PC-3 (cell line): ENCODE measurements around the gene GULP1. TPM values are rescaled to one million over a fixed set of nuclear protein-coding genes. Genes with fewer than 3 reads are reported as not detected.

Source experiments
- ATAC-seq: fragments of 200-7000 bp; cut with Tn5 transposase; 2 replicates; pipeline ENCODE4 v1.9.1; 2020; ENCODE audit warnings: mild to moderate bottlenecking, moderate library complexity
- BruUV-seq: library from RNA; stranded (reverse); fragments of 400-500 nt; replicated peaks from 2 replicates; lab custom pipeline; 2021; lab: Mats Ljungman, UMichigan
- CTCF ChIA-PET: fragments of 300-600 bp; sonication (Branson Sonifier 250); formaldehyde crosslinking; loops from one replicate; lab custom pipeline; 2022; ENCODE audit warnings: antibody characterized with exemption; lab: Charles Lee
- POLR2A ChIA-PET: fragments of 300-600 bp; sonication (Branson Sonifier 250); formaldehyde crosslinking; loops from one replicate; lab custom pipeline; 2022; ENCODE audit warnings: antibody characterized with exemption; ENCODE audit not compliant: unreplicated experiment; lab: Charles Lee
- DNase-seq: peaks from one replicate; pipeline ENCODE4 v3.0.0-alpha.2; 2015
- H2AFZ ChIP-seq: fragments of 300-600 bp; sonication (generic); 2 replicates; pipeline ENCODE4 v1.6.0; 2016; ENCODE audit warnings: antibody characterized with exemption, low read length
- H3F3A ChIP-seq: fragments of 300-600 bp; sonication (generic); one replicate; pipeline ENCODE4 v1.6.0; 2017; ENCODE audit warnings: antibody characterized with exemption, low read length, control low read depth, mild to moderate bottlenecking; ENCODE audit not compliant: unreplicated experiment
- H3K27ac ChIP-seq: fragments of 300-600 bp; sonication (generic); 2 replicates; pipeline ENCODE4 v1.5.1; 2016; ENCODE audit warnings: mild to moderate bottlenecking, low read length
- H3K27me3 ChIP-seq: fragments of 300-600 bp; sonication (generic); 2 replicates; pipeline ENCODE4 v1.6.1; 2016; ENCODE audit warnings: low read length, mixed read lengths
- H3K36me3 ChIP-seq: fragments of 300-600 bp; sonication (generic); 2 replicates; pipeline ENCODE4 v1.6.1; 2016; ENCODE audit warnings: low read depth, mixed run types, low read length, mixed read lengths
- H3K4me1 ChIP-seq: fragments of 300-600 bp; sonication (generic); 2 replicates; pipeline ENCODE4 v1.5.1; 2016; ENCODE audit warnings: low read length; ENCODE audit not compliant: insufficient read depth
- H3K4me2 ChIP-seq: fragments of 300-600 bp; sonication (generic); 2 replicates; pipeline ENCODE4 v1.6.0; 2016; ENCODE audit warnings: low read length
- H3K4me3 ChIP-seq: fragments of 300-600 bp; sonication (generic); 2 replicates; pipeline ENCODE4 v1.5.1; 2016; ENCODE audit warnings: mild to moderate bottlenecking, low read length, mixed read lengths
- H3K79me2 ChIP-seq: fragments of 300-600 bp; sonication (generic); 2 replicates; pipeline ENCODE4 v1.6.1; 2017; ENCODE audit warnings: low read length, mixed read lengths
- H3K9ac ChIP-seq: fragments of 300-600 bp; sonication (generic); 2 replicates; pipeline ENCODE4 v1.6.0; 2016; ENCODE audit warnings: mild to moderate bottlenecking, low read length
- H3K9me2 ChIP-seq: fragments of 300-600 bp; sonication (generic); replicated peaks from 2 replicates; pipeline ENCODE4 v1.6.1; 2016; ENCODE audit warnings: mixed run types, low read length, mixed read lengths
- H3K9me3 ChIP-seq: fragments of 300-600 bp; sonication (generic); 2 replicates; pipeline ENCODE4 v1.6.1; 2016; ENCODE audit warnings: low read length, mixed read lengths
- H4K20me1 ChIP-seq: fragments of 300-600 bp; sonication (generic); 2 replicates; pipeline ENCODE4 v1.6.1; 2016; ENCODE audit warnings: low read length, mixed read lengths
- EZH2 ChIP-seq: fragments of 300-600 bp; sonication (generic); IDR thresholded peaks from one replicate; pipeline ENCODE4 v1.6.1; 2017; ENCODE audit warnings: antibody characterized with exemption, mild to moderate bottlenecking, low read length; ENCODE audit not compliant: unreplicated experiment
- EZH2phosphoT487 ChIP-seq: fragments of 300-600 bp; sonication (generic); IDR thresholded peaks from 2 replicates; pipeline ENCODE4 v1.6.1; 2018; ENCODE audit warnings: mild to moderate bottlenecking, antibody characterized with exemption, low read length, borderline replicate concordance
- intact Hi-C: fragments of 100-400 bp; cut with micrococcal nuclease; formaldehyde crosslinking; loops from 2 replicates; pipeline ENCODE4 v1.9.0; 2023
- total RNA-seq: library from RNA; depleted of rRNA; stranded (reverse); fragments of >200 nt; gene quantifications from 2 replicates; pipeline ENCODE4 v1.2.3, GENCODE V29; 2014
- TF ChIP-seq, protein P1 (sequence below): fragments of 300-600 bp; sonication (generic); conservative IDR thresholded peaks from 2 replicates; pipeline ENCODE4 v1.5.1; 2017; ENCODE audit warnings: antibody characterized with exemption, low read depth, mild to moderate bottlenecking, low read length

Gene GULP1
- total RNA-seq, 1 experiment from 2014 or later, result 25.5 TPM

DNA sequence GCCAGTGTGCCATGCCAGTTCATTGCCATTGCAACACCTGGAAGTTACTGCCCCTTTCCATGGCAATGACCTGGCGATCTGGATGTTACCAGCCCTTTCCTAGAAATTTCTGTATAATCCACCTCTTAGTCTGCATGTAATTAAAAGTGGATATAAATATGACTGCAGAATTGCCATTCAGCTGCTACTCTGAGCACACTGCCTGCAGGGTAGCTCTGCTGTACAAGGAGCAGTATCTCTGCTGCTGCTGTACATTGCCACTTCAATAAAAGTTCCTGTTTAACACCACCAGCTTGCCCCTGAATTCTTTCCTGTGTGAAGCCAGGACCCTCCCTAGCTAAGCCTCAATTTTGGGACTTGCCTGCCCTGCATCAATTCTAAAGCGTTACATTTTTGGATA is 17.4 kb upstream of the GULP1 start:
- DNase-seq (no peak), ATAC-seq (no peak)
- no peaks in the 10 kb centered on the region for H3F3A ChIP-seq
- intact Hi-C loops, result no loop called here
- H3K79me2 ChIP-seq, result no peaks in the 10 kb centered on the region
- no peak overlapping the region for H3K9ac ChIP-seq
- no peaks in the 10 kb centered on the region for H3K36me3 ChIP-seq
- POLR2A ChIA-PET, result interaction anchor here (0.5 kb wide), 1 partner anchor 35 kb away, joined by 4 read pairs; no protein-coding TSS in a partner anchor
- no peaks in the 10 kb centered on the region for H3K9me2 ChIP-seq
- peaks cover 6% of the 10 kb centered on the region; the same call in 1 of the 2 replicates for H3K9me3 ChIP-seq
- no peak overlapping the region for H3K4me2 ChIP-seq
- no peak overlapping the region for H3K27ac ChIP-seq
- TF ChIP-seq EZH2phosphoT487, result no peak
- TF ChIP-seq, protein P1, sequence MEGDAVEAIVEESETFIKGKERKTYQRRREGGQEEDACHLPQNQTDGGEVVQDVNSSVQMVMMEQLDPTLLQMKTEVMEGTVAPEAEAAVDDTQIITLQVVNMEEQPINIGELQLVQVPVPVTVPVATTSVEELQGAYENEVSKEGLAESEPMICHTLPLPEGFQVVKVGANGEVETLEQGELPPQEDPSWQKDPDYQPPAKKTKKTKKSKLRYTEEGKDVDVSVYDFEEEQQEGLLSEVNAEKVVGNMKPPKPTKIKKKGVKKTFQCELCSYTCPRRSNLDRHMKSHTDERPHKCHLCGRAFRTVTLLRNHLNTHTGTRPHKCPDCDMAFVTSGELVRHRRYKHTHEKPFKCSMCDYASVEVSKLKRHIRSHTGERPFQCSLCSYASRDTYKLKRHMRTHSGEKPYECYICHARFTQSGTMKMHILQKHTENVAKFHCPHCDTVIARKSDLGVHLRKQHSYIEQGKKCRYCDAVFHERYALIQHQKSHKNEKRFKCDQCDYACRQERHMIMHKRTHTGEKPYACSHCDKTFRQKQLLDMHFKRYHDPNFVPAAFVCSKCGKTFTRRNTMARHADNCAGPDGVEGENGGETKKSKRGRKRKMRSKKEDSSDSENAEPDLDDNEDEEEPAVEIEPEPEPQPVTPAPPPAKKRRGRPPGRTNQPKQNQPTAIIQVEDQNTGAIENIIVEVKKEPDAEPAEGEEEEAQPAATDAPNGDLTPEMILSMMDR, result no peak
- no peak for TF ChIP-seq EZH2
- CTCF ChIA-PET, result no interaction called here
- no peaks in the 10 kb centered on the region for H3K27me3 ChIP-seq
- no peak overlapping the region for H2AFZ ChIP-seq
- no peaks in the 10 kb centered on the region for H3K4me1 ChIP-seq
- no TSS peak for BruUV-seq
- H3K4me3 ChIP-seq, result no peak overlapping the region
- H4K20me1 ChIP-seq, result no peaks in the 10 kb centered on the region

DNA sequence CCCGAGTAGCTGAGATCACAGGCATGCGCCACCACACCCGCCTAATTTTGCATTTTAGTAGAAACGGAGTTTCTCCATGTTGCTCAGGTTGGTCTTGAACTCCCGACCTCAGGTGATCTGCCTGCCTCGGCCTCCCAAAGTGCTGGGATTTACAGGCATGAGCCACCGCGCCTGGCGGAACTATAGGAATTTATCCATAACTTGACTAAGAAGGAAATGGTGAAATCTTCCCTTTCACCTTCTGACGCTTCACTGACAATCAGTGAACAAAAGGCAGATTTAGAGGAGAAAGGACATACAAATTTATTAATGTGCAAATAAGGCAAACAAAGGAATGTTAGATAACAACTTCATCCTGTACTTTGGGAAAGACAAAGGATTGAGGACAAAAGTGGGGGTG is 15.4 kb upstream of the GULP1 start:
- Histone ChIP-seq H3F3A (no peaks in the 10 kb centered on the region), H3K79me2 (no peaks in the 10 kb centered on the region), H3K4me3 (no peak overlapping the region), H3K9me3 (no peaks in the 10 kb centered on the region), H4K20me1 (no peaks in the 10 kb centered on the region), H3K36me3 (no peaks in the 10 kb centered on the region), H3K27me3 (no peaks in the 10 kb centered on the region), H3K9me2 (no peaks in the 10 kb centered on the region), H2AFZ (no peak overlapping the region), H3K27ac (no peak overlapping the region), H3K4me1 (no peaks in the 10 kb centered on the region), H3K9ac (no peak overlapping the region), H3K4me2 (no peak overlapping the region)
- ChIA-PET CTCF (no interaction called here), POLR2A (no interaction called here)
- TF ChIP-seq EZH2 (no peak), EZH2phosphoT487 (no peak)
- TF ChIP-seq, protein P1, result no peak
- DNase-seq (no peak), ATAC-seq (no peak)
- intact Hi-C loops, result no loop called here
- no TSS peak for BruUV-seq

- no peak overlapping the region for H3K4me3 ChIP-seq
- CTCF ChIA-PET, result no interaction called here
- no peaks in the 10 kb centered on the region for H3K36me3 ChIP-seq
- H3K4me2 ChIP-seq, result no peak overlapping the region
- no peaks in the 10 kb centered on the region for H3K79me2 ChIP-seq
- TF ChIP-seq, protein P1, result no peak
- TF ChIP-seq EZH2 (no peak), EZH2phosphoT487 (no peak)
- DNase-seq (no peak), ATAC-seq (no peak)
- no TSS peak for BruUV-seq
- no peaks in the 10 kb centered on the region for H3K27me3 ChIP-seq
- H3K9me2 ChIP-seq, result no peaks in the 10 kb centered on the region
- H3K9me3 ChIP-seq, result no peaks in the 10 kb centered on the region
- intact Hi-C loops, result no loop called here
- no peak overlapping the region for H3K9ac ChIP-seq
- POLR2A ChIA-PET, result no interaction called here
- no peaks in the 10 kb centered on the region for H3K4me1 ChIP-seq
- H2AFZ ChIP-seq, result no peak overlapping the region
- H3F3A ChIP-seq, result no peaks in the 10 kb centered on the region
- H4K20me1 ChIP-seq, result no peaks in the 10 kb centered on the region
- no peak overlapping the region for H3K27ac ChIP-seq
Observed at GRCh38 chr2:188277786-188278185, 13.9 kb upstream of the GULP1 start.
